Measurements from ENCODE around the gene PDE2A.

The PDE2A gene

GRCh38 chr11:72704028-72704782 is 30.0 kb upstream of the PDE2A start:
- DNase-seq (ENCODE audit: low read depth): no peak

- DNase-seq (ENCODE audit: low read depth): peak; percentile 66
These were observed 29.2 kb upstream of the PDE2A start for GRCh38 chr11:72703267-72704008.

GRCh38 chr11:72702577-72703241 is 28.5 kb upstream of the PDE2A start:
- no peak for DNase-seq (ENCODE audit: low read depth)

GRCh38 chr11:72702096-72702495 is 27.9 kb upstream of the PDE2A start:
- DNase-seq (ENCODE audit: low read depth): no peak

GRCh38 chr11:72701466-72701865 is 27.2 kb upstream of the PDE2A start:
- no peak for DNase-seq (ENCODE audit: low read depth)

GRCh38 chr11:72700146-72700545 is 25.9 kb upstream of the PDE2A start:
- DNase-seq (ENCODE audit: low read depth): peak; percentile 37

- no peak for DNase-seq (ENCODE audit: low read depth)
These were observed 23.6 kb upstream of the PDE2A start for GRCh38 chr11:72697814-72698213.

GRCh38 chr11:72696866-72697700 is 22.9 kb upstream of the PDE2A start:
- DNase-seq (ENCODE audit: low read depth): no peak

- DNase-seq (ENCODE audit: low read depth): no peak
These were observed 21.1 kb upstream of the PDE2A start for GRCh38 chr11:72695354-72695753.

GRCh38 chr11:72693271-72693968 is 19.2 kb upstream of the PDE2A start:
- DNase-seq (ENCODE audit: low read depth): no peak

GRCh38 chr11:72692498-72693237 is 18.4 kb upstream of the PDE2A start:
- DNase-seq (ENCODE audit: low read depth): no peak

GRCh38 chr11:72690166-72690565 is 15.9 kb upstream of the PDE2A start:
- no peak for DNase-seq (ENCODE audit: low read depth)

- no peak for DNase-seq (ENCODE audit: low read depth)
These were observed 14.7 kb upstream of the PDE2A start for GRCh38 chr11:72688929-72689328.

GRCh38 chr11:72688486-72688885 is 14.3 kb upstream of the PDE2A start:
- no peak for DNase-seq (ENCODE audit: low read depth)

GRCh38 chr11:72687326-72687725 is 13.1 kb upstream of the PDE2A start:
- DNase-seq (ENCODE audit: low read depth): no peak

- peak; percentile 27 for DNase-seq (ENCODE audit: low read depth)
These were observed 12.5 kb upstream of the PDE2A start for GRCh38 chr11:72686639-72687220.

- DNase-seq (ENCODE audit: low read depth): no peak
These were observed 11.6 kb upstream of the PDE2A start for GRCh38 chr11:72685560-72686480.

GRCh38 chr11:72684236-72684912 is 10.2 kb upstream of the PDE2A start:
- DNase-seq (ENCODE audit: low read depth): no peak

- no peak for DNase-seq (ENCODE audit: low read depth)
These were observed 9.6 kb upstream of the PDE2A start for GRCh38 chr11:72683782-72684200.

Data from GM04503 (cell line).